ENCODE measurements around the gene SDC4. TPM values are rescaled to one million over a fixed set of nuclear protein-coding genes. Genes with fewer than 3 reads are reported as not detected.

Gene SDC4
- total and polyA plus RNA-seq, 10 of the 15 experiments (the other 5 are each of a cell fraction or from before 2014, with no cell fraction given): 0.52 to 11.3 (median 1.4) TPM

DNA sequence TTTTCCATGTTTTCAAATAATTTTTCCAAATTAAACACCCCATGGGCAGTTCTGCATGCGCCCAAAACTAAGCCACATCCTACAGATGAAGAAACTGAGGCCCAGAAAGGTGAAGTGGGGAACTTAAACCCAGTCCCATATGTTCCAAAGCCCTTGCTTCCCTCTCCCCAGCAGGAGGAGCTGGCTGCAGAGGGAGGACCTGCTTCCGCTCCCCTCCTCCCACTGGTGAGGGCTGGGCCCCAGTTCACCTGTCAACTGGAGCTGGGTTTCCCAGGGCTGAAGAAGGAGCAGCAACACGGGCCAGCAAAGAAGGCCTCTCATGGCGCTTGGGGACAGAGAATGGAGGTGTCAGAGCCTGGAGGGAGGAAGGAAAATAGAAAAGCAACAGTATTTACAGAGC is 43.0 kb downstream of the SDC4 start:
- Histone ChIP-seq H3K36me3 (ENCODE audit: control insufficient read depth in 2 of 2, insufficient read depth in 2 of 2, low read length in 1 of 2) (no peaks in the 10 kb centered on the region), H3K79me2 (ENCODE audit: control insufficient read depth, insufficient read depth, low read length) (no peaks in the 10 kb centered on the region), H3K4me1 (ENCODE audit: control insufficient read depth, insufficient read depth, low read length) (peaks cover 6% of the 10 kb centered on the region; the same call in 1 of the 2 replicates), H3K27me3 (replicated peaks in 1 of 2; ENCODE audit: control insufficient read depth in 2 of 2, insufficient read depth in 2 of 2, low read length in 1 of 2) (peaks cover 0 to 11% of the 10 kb centered on the region in 2 experiments; a peak in 1 of 4 replicates), H2AFZ (ENCODE audit: control insufficient read depth, low read depth, low read length) (no peak overlapping the region), H3K9ac (ENCODE audit: control insufficient read depth, insufficient read depth, low read length) (no peak overlapping the region), H3K4me2 (ENCODE audit: control insufficient read depth, insufficient read depth) (no peak overlapping the region), H3K9me3 (replicated peaks; ENCODE audit: control insufficient read depth, insufficient read depth, low read length) (no peaks in the 10 kb centered on the region), H3K4me3 (no peak overlapping the region), H4K20me1 (ENCODE audit: control insufficient read depth, insufficient read depth) (no peaks in the 10 kb centered on the region), H3K27ac (ENCODE audit: control insufficient read depth, insufficient read depth) (no peak overlapping the region)
- ChIA-PET RAD21 (ENCODE audit: unreplicated experiment) (interaction anchor here (0.7 kb wide), 1 partner anchor 13 kb away, joined by 3 read pairs; no protein-coding TSS in a partner anchor), POLR2A (no interaction called here), SMC1A (ENCODE audit: uncharacterized antibody, unreplicated experiment) (no interaction called here), CTCF (interaction anchor here (0.6 to 1.4 kb wide), 10 partner anchors 9 to 802 kb away, joined by 3 to 9 read pairs (median 3); no protein-coding TSS in a partner anchor)
- TF ChIP-seq CTCF (IDR thresholded peaks at IDR 0.05 in 2 of 3, conservative IDR thresholded peaks at IDR 0.05 in 1 of 3; ENCODE audit: control insufficient read depth in 2 of 3, extremely low read depth in 1 of 3, insufficient read depth in 1 of 3, low read depth in 3 of 3, low read length in 3 of 3) (0 out of 6 replicates have a peak, but pooled peaks of 1 of the 3 experiments have one; percentile 2), SREBF1 (IDR thresholded peaks at IDR 0.05; ENCODE audit: low read length) (no peak)
- FAIRE-seq (no peak), ATAC-seq (no peak), DNase-seq (ENCODE audit: low read depth, low spot score) (no peak)
- in situ Hi-C loops (cut with MboI): no loop called here
- intact Hi-C loops (cut with micrococcal nuclease; ENCODE audit: unreplicated experiment): no loop called here
- WGBS (ENCODE audit: insufficient coverage, insufficient replicate concordance, low lambda C conversion rate, missing lambda C conversion rate): 0% methylated on average over 4 of the region's 4 CpGs
- BruUV-seq (replicated peaks): no TSS peak

- Histone ChIP-seq H3K9me3 (replicated peaks; ENCODE audit: control insufficient read depth, insufficient read depth, low read length) (no peaks in the 10 kb centered on the region), H4K20me1 (ENCODE audit: control insufficient read depth, insufficient read depth) (no peaks in the 10 kb centered on the region), H2AFZ (ENCODE audit: control insufficient read depth, low read depth, low read length) (no peak overlapping the region), H3K9ac (ENCODE audit: control insufficient read depth, insufficient read depth, low read length) (no peak overlapping the region), H3K36me3 (ENCODE audit: control insufficient read depth in 2 of 2, insufficient read depth in 2 of 2, low read length in 1 of 2) (no peaks in the 10 kb centered on the region), H3K4me1 (ENCODE audit: control insufficient read depth, insufficient read depth, low read length) (peaks cover 6% of the 10 kb centered on the region; the same call in 1 of the 2 replicates), H3K79me2 (ENCODE audit: control insufficient read depth, insufficient read depth, low read length) (no peaks in the 10 kb centered on the region), H3K27ac (ENCODE audit: control insufficient read depth, insufficient read depth) (no peak overlapping the region), H3K4me2 (ENCODE audit: control insufficient read depth, insufficient read depth) (no peak overlapping the region), H3K27me3 (replicated peaks in 1 of 2; ENCODE audit: control insufficient read depth in 2 of 2, insufficient read depth in 2 of 2, low read length in 1 of 2) (peaks cover 0 to 11% of the 10 kb centered on the region in 2 experiments; a peak in 1 of 4 replicates), H3K4me3 (no peak overlapping the region)
- SMC1A ChIA-PET (ENCODE audit: uncharacterized antibody, unreplicated experiment): interaction anchor here (0.9 kb wide), 1 partner anchor 143 kb away, joined by 3 read pairs; no protein-coding TSS in a partner anchor
- WGBS (ENCODE audit: insufficient coverage, insufficient replicate concordance, low lambda C conversion rate, missing lambda C conversion rate): 88% methylated on average over 43 of the region's 43 CpGs
- CTCF ChIA-PET: interaction anchor here (0.7 to 4.1 kb wide), 7 partner anchors 12 to 466 kb away, joined by 3 to 53 read pairs (median 4); no protein-coding TSS in a partner anchor
- DNase-seq (ENCODE audit: low read depth, low spot score) (no peak), ATAC-seq (no peak), FAIRE-seq (no peak)
- RAD21 ChIA-PET (ENCODE audit: unreplicated experiment): no interaction called here
- no peak for TF ChIP-seq NKRF (conservative IDR thresholded peaks at IDR 0.05)
- TF ChIP-seq NFXL1 (IDR thresholded peaks at IDR 0.05; ENCODE audit: borderline replicate concordance): no peak
- TF ChIP-seq ZBTB33 (IDR thresholded peaks at IDR 0.05): 0 out of 2 replicates have a peak, but pooled peaks have one; percentile 24
- POLR2A ChIA-PET: no interaction called here
- no TSS peak for BruUV-seq (replicated peaks)
- in situ Hi-C loops (cut with MboI) (no loop called here), intact Hi-C loops (cut with micrococcal nuclease; ENCODE audit: unreplicated experiment) (no loop called here)
These were observed 43.7 kb downstream of the SDC4 start for GRCh38 chr20:45304464-45304999.

All from GM12878 (cell line).